ENCODE measurements around the gene DNM2.
"Not testable (repeated sequence)": the region's sequence is repeated elsewhere in the genome, so short reads cannot be mapped to it uniquely, and the experiment has no call there.

DNM2 gene

DNA sequence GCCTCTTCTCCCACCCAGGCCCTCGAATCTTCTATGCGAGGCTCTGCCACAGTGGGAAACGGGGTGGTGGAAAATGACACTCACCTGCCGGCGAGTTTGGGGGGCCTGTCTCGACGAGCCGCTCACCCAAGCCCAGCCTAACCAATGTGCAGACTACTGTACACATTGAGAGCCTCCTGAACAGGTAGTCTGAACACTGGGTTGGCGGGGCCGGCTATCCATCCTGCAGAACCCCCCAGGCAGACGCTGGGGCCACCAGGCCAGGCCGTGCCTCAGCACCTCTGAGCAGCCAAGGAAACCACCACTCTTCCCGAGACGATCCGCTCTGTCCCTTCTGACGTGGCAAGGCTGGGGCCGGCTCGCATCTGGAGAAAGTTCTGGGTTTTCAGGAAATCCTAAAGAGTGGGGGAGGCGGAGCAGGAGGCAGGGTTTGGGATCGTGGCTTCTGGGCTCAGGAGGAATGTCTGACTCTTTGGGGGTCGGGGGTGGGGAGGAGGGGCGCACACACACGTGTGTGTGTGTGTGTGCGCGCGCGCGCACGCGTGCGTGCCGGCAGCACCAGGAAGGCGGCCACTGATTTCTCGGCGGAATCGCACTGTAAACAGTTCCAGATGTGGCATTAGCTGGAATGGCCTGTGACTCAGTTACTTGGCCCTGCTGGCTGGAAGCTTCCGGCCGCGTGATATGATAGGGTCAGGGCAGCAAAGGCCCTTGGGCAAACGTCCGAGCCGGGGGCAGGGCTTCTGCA, 99.6 kb downstream of the DNM2 start:
- DNase-seq: no peak

- no peak for DNase-seq
These were observed 100.6 kb downstream of the DNM2 start for GRCh38 chr19:10818301-10819123.

DNA sequence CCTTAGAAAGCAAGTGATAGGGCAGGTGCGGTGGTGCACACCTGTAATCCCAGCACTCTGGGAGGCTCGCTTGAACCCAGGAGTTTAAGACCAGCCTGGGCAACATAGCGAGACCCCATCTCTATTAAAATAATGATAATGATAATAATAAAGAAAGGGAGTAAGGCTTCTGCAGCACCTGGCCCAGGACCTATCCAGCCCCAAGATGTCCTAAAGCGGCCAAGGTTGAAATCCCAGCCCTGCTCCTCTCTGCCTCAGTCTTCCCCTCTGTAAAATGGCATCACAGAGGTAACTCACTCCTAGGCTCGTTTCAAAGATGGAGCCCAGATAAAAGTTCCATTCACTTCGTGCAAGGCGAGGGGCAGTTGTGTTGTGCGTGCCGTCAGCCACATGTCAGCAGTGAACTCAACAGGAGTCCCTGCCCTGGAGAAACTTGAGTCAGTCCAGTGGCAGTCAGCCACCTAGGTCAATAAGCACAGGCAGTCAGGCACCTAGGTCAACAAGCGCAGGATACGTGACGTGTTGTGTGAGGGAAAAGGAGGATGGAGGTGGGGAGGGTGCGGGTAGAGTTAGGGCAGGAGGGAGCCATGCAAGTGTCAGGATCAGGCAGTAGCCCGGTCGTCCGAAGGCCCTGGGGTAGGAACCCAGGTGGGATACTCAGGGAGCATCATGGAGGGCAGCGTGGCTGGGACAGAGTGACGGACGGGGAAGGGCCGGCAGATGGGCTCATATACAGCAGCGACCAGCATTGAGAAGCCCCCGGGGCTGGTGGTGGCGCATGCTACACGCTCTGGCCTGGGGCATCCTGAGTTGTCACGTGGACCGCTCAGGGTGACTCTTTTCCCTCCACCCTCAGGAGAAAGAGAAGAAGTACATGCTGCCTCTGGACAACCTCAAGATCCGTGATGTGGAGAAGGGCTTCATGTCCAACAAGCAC, 101.5 kb downstream of the DNM2 start:
- no peak for DNase-seq

GRCh38 chr19:10820173-10820572, 102.3 kb downstream of the DNM2 start:
- no peak for DNase-seq

GRCh38 chr19:10823690-10824089, 105.8 kb downstream of the DNM2 start:
- DNase-seq: no peak

DNA sequence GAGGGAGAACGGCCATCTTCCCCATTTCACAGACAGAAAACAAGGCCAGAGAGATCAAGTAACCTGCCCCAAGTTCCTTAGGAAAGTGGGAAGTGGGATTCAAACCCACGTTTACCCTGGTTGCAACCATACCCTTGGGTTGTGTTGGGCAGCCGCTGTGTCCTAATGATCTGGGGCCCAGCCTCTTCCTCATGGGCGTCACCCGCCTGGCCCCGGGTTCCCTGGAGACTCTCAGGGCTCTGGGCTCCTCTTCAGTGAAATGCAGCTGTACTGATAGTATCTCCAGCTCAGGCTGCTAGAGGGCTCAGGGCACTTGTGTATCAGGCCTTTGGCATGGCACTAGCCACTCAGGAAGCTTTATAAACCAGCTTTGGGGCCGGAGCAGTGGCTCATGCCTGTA, 108.4 kb downstream of the DNM2 start:
- DNase-seq: no peak

- DNase-seq: no peak
These were observed 109.0 kb downstream of the DNM2 start for GRCh38 chr19:10826846-10827245.

DNA sequence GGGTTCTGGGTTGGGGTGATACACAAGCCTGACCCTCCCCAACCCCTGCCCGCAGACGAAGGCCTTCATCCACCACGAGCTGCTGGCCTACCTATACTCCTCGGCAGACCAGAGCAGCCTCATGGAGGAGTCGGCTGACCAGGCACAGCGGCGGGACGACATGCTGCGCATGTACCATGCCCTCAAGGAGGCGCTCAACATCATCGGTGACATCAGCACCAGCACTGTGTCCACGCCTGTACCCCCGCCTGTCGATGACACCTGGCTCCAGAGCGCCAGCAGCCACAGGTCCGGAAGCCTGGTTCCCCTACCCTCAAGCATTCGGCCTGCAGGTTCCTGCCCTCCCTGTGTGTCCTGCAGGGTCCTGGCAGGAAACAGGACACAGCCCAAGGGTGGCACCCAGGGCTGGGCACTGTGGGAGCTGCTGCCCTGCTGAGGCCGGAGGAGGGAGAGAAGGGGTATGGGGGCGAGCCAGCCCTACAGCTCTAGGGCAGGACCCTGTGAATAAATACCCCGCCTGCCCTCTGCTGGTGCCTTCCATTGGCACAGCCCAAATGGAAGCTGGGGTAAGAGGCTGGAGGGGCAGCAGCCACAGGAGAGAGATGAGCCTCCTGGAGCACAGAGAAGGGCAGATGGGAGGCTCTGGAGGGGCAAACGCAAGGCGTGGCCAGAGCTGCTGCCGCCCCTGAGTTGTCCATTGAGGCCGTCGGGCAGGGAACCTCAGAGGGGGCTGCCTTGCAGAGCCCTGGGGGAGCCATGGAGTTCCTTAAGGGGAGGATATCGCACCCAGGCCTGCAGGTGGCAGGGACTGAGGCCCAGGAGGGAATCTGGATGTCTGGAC, 111.3 kb downstream of the DNM2 start:
- peak in 1 of 2 experiments; percentile 11 for DNase-seq

GRCh38 chr19:10829967-10830366, 112.1 kb downstream of the DNM2 start:
- DNase-seq: no peak

DNA sequence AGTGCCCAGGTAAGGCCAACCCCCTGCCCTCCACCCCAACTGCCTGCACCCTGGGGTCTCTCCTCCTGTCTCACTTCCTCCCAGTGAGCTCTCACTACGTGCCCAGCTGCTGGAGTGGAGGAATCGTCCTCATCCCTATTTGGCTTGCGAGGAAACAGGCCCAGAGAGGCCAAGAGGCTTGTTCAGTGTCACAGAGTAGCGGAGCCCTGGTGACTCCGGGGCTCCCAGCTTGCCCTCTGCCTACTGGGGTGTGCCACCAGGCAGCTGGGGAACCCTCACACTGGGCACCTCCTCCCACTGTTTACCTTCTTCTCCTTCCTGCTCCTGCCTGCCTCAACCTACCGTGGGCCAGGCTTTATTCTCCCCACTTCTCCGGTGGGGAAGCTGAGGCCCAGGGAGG, 112.5 kb downstream of the DNM2 start:
- no peak for DNase-seq

GRCh38 chr19:10830931-10831779, 113.3 kb downstream of the DNM2 start:
- no peak for DNase-seq

DNA sequence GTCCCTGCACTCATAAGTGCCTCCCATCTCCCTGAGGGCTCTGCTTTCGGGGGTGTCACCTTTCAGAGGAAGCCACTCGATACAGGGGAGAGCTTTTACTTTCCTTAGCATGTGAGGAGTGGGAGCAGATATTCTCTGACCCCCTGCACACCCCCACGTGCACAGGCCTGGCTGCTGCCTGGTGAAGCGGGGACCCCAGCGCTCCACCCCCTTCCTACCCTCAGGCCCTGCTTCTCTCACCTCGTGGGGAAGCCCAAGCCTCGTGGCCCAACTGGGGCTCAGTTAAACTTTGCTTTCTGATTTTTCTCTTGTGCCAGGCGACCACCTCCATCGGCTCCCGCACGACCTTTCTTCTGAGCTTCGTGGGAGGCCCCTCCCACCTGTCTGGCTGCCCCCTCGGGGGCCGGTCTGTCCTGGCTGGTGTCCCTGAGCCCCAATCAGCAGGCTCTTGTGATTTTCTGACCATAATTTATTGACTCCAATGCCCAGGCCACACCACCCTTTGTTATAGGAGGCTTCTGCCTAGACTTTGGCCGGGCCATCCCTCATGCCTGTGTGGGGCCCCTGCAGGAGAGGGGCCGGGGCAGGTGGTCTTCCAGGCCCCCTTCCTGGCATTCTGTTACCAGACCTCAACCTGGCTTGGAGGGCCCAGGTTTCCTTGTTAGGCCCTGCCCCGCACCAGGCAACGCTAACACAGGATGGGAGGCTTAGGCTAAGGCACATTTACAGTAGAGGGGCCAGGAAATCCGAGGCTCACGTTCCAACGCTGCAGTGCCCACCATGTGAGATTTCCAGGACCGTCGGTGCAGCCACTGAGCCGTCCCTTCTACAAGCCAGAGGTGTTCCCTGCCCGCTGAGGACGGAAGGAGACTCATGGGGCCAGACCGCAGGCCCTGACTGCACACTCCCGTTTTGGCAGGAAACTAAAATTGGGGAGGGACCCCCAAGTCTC, 114.4 kb downstream of the DNM2 start:
- DNase-seq: no peak

GRCh38 chr19:10832939-10833296, 115.0 kb downstream of the DNM2 start:
- DNase-seq: no peak

- no peak for DNase-seq
These were observed 117.3 kb downstream of the DNM2 start for GRCh38 chr19:10835089-10835753.

- DNase-seq: peak; percentile 97 to 99
These were observed 118.0 kb downstream of the DNM2 start, which contains the start of gene TMED1 for GRCh38 chr19:10835754-10836478. Gene TMED1 (minus strand): TSS chr19:10836212. CDS start chr19:10836191, 21 bp downstream.

DNA sequence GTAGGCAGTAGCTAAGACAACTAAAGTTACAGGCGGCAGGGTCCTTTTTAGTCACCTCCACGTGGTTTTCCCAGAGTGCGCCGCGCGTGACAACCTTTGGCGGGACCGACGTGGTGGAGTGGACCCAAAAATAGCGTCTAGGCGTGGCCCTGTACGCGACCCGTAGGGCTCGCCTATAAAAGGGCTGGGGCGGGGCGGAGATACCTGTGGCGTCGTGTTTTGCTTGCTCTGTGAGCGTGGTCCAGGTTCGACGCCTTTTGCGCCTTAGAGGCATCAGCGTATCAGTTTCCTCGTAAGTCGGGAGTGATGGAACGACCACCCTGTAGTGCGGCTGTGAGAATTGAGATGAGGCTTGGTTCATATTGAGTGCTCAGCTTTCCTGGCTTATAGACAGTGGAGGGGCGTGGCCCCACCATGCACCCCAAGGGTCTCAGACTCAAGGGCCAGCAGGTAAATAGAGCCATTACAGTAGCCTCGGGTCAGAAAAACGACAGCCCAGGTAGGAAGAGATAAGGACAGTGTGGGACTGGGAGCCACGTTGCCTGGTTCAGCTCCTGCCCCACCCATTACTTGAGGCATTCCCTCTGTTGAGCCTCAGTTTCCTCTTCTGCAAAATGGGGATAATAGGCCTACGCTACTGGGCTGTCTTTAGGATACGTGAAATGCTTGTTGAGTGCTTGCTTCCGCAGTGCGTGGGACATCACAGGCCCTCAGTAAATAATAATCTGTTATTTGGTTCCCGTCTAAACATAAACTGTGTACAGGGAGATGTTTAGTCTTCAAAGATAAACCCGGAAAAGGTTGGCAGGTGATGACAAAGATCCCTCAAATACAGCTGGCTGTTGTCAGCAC, 118.8 kb downstream of the DNM2 start:
- peak; percentile 83 to 88 for DNase-seq

DNA sequence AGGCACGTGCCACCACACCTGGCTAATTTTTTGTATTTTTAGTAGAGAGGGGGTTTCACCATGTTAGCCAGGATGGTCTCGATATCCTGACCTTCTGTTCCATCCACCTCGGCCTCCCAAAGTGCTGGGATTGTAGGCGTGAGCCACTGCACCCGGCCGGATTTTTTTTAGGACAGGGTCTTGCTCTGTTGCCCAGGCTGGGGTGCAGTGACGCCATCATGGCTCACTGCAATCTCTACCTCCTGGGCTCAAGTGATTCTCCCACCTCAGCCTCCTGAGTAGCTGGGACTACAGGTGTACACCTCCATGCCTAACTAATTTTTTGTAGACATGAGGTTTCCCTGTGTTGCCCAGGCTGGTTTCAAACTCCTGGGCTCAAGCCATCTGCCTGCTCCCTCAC, 119.8 kb downstream of the DNM2 start:
- DNase-seq: not testable (repeated sequence)

GRCh38 chr19:10838377-10838776, 120.5 kb downstream of the DNM2 start:
- peak in 1 of 2 experiments; percentile 60 for DNase-seq
